H1 (cell line): ENCODE data around the gene TYW5. TPM values are rescaled to one million over a fixed set of nuclear protein-coding genes. Genes with fewer than 3 reads are reported as not detected.

Source experiments
- CTCF ChIA-PET: fragments of 300-600 bp; sonication (Branson Sonifier 250); formaldehyde crosslinking; loops from one replicate; lab custom pipeline; 2021; ENCODE audit not compliant: partially characterized antibody; lab: Charles Lee
- POLR2A ChIA-PET: fragments of 300-600 bp; sonication (Branson Sonifier 250); formaldehyde crosslinking; loops from one replicate; lab custom pipeline; 2021; ENCODE audit warnings: inconsistent platforms; ENCODE audit not compliant: partially characterized antibody; lab: Charles Lee
- DNase-seq, 2 experiments: peaks; one replicate each; pipeline versions ENCODE4 v3.0.0 to v3.0.0-alpha.2; 2010 to 2022; ENCODE audit warnings: low spot score in 2 of 2, low read depth in 1 of 2, mixed read lengths in 1 of 2
- FAIRE-seq: peaks from 2 replicates; lab custom pipeline; 2011; peaks lifted over from hg19 to GRCh38; lab: Jason Lieb, UNC
- H2AFZ ChIP-seq: 2 replicates; pipeline ENCODE4 v1.8.1; 2012; ENCODE audit warnings: low read length, inconsistent platforms
- H2AK5ac ChIP-seq: 2 replicates; pipeline ENCODE4 v1.6.1; 2013; ENCODE audit warnings: low read depth, low read length
- H2BK120ac ChIP-seq: replicated peaks from 2 replicates; pipeline ENCODE3; 2013; ENCODE audit warnings: low read depth, low read length, inconsistent platforms
- H2BK12ac ChIP-seq: 2 replicates; pipeline ENCODE4 v1.6.1; 2013; ENCODE audit warnings: low read depth, low read length
- H2BK15ac ChIP-seq: 2 replicates; pipeline ENCODE4 v1.6.1; 2013; ENCODE audit warnings: low read length
- H2BK20ac ChIP-seq: 2 replicates; pipeline ENCODE4 v1.6.1; 2013; ENCODE audit warnings: low read length
- H2BK5ac ChIP-seq: 2 replicates; pipeline ENCODE4 v1.6.1; 2013; ENCODE audit warnings: low read depth, low read length
- H3K14ac ChIP-seq: 2 replicates; pipeline ENCODE4 v1.6.1; 2013; ENCODE audit warnings: inconsistent platforms; ENCODE audit not compliant: insufficient read length
- H3K18ac ChIP-seq: 2 replicates; pipeline ENCODE4 v1.6.1; 2013; ENCODE audit warnings: low read length; ENCODE audit errors: extremely low read depth
- H3K23ac ChIP-seq: 2 replicates; pipeline ENCODE4 v1.6.1; 2013; ENCODE audit warnings: inconsistent platforms; ENCODE audit not compliant: insufficient read length
- H3K23me2 ChIP-seq: 2 replicates; pipeline ENCODE4 v1.6.1; 2013; ENCODE audit warnings: low read depth, low read length
- H3K27ac ChIP-seq: 2 replicates; pipeline ENCODE4 v1.6.1; 2011; ENCODE audit warnings: low read depth, low read length, inconsistent platforms
- H3K27me3 ChIP-seq, 4 experiments: replicated peaks in 1 of 4; 1 replicate in 1 of 4; 2 replicates in 3 of 4; pipeline versions ENCODE4 v1.6.1 to v1.8.1; 2011 to 2013; ENCODE audit warnings: low read length in 3 of 4, mild to moderate bottlenecking in 3 of 4, inconsistent platforms in 2 of 4, mixed read lengths in 2 of 4, moderate library complexity in 1 of 4; ENCODE audit not compliant: control insufficient read depth in 3 of 4, insufficient read depth in 3 of 4; ENCODE audit errors: extremely low read depth in 1 of 4
- H3K36me3 ChIP-seq, 4 experiments: 2 replicates each; pipeline versions ENCODE4 v1.6.1 to v1.8.1; 2011 to 2013; ENCODE audit warnings: mild to moderate bottlenecking in 4 of 4, low read length in 3 of 4, moderate library complexity in 2 of 4, control low read depth in 1 of 4, inconsistent platforms in 1 of 4; ENCODE audit not compliant: insufficient read depth in 4 of 4, control insufficient read depth in 2 of 4
- H3K4ac ChIP-seq: replicated peaks from 2 replicates; pipeline ENCODE3; 2013; ENCODE audit warnings: low read length, low read depth, mixed read lengths, inconsistent platforms; ENCODE audit not compliant: insufficient read length
- H3K4me1 ChIP-seq, 4 experiments: replicated peaks in 1 of 4; 1 replicate in 1 of 4; 2 replicates in 3 of 4; pipeline versions ENCODE4 v1.6.1 to v1.8.1; 2011 to 2013; ENCODE audit warnings: low read length in 3 of 4, inconsistent platforms in 2 of 4, mixed read lengths in 1 of 4; ENCODE audit not compliant: insufficient read depth in 4 of 4, control insufficient read depth in 3 of 4
- H3K4me2 ChIP-seq, 2 experiments: 2 replicates each; pipeline versions ENCODE4 v1.6.1 to v1.8.1; 2011 to 2013; ENCODE audit warnings: low read depth in 2 of 2, low read length in 2 of 2, control low read depth in 1 of 2, inconsistent platforms in 1 of 2, mild to moderate bottlenecking in 1 of 2; ENCODE audit not compliant: insufficient read depth in 1 of 2
- H3K4me3 ChIP-seq, 4 experiments: fragments of 200-600, 300-600 bp in 1 of 4; sonication (generic), shearing (Covaris generic), sonication (Bioruptor Twin) in 1 of 4; 2 replicates each; pipeline versions ENCODE4 v1.5.1 to v1.8.1; 2011 to 2016; ENCODE audit warnings: low read length in 4 of 4, low read depth in 3 of 4, control low read depth in 2 of 4, inconsistent platforms in 2 of 4, mild to moderate bottlenecking in 2 of 4, mixed read lengths in 1 of 4, moderate library complexity in 1 of 4; ENCODE audit not compliant: insufficient read depth in 2 of 4; ENCODE audit errors: extremely low read depth in 1 of 4
- H3K56ac ChIP-seq: replicated peaks from 2 replicates; pipeline ENCODE3; 2013; ENCODE audit warnings: low read depth, mild to moderate bottlenecking, mixed read lengths, low read length, inconsistent platforms; ENCODE audit not compliant: insufficient read length
- H3K79me1 ChIP-seq: 2 replicates; pipeline ENCODE4 v1.6.1; 2013; ENCODE audit warnings: low read depth, low read length, control low read depth
- H3K79me2 ChIP-seq, 2 experiments: 2 replicates each; pipeline versions ENCODE4 v1.6.1 to v1.8.1; 2012 to 2013; ENCODE audit warnings: low read length in 2 of 2, mild to moderate bottlenecking in 2 of 2, inconsistent platforms in 1 of 2; ENCODE audit not compliant: insufficient read depth in 2 of 2, control insufficient read depth in 1 of 2
- H3K9ac ChIP-seq, 4 experiments: replicated peaks in 1 of 4; 1 replicate in 1 of 4; 2 replicates in 3 of 4; pipeline versions ENCODE4 v1.6.1 to v1.8.1; 2011 to 2013; ENCODE audit warnings: low read depth in 3 of 4, low read length in 3 of 4, control low read depth in 2 of 4, mild to moderate bottlenecking in 2 of 4, moderate library complexity in 2 of 4, inconsistent platforms in 1 of 4; ENCODE audit errors: extremely low read depth in 1 of 4
- H3K9me3 ChIP-seq, 2 experiments: 2 replicates each; pipeline versions ENCODE4 v1.6.1 to v1.8.1; 2012 to 2013; ENCODE audit warnings: mild to moderate bottlenecking in 2 of 2, moderate library complexity in 2 of 2, control low read depth in 1 of 2, inconsistent platforms in 1 of 2, low read depth in 1 of 2, low read length in 1 of 2, mixed read lengths in 1 of 2; ENCODE audit not compliant: insufficient read depth in 2 of 2
- H4K20me1 ChIP-seq, 2 experiments: replicated peaks in 1 of 2; 2 replicates each; pipeline versions ENCODE3 to v1.8.1; 2011 to 2013; ENCODE audit warnings: inconsistent platforms in 2 of 2, low read length in 2 of 2, mild to moderate bottlenecking in 1 of 2; ENCODE audit not compliant: insufficient read depth in 2 of 2, control insufficient read depth in 1 of 2
- H4K5ac ChIP-seq: 2 replicates; pipeline ENCODE4 v1.6.1; 2013; ENCODE audit warnings: low read length, low read depth, mixed read lengths, inconsistent platforms; ENCODE audit not compliant: insufficient read length
- H4K8ac ChIP-seq: 2 replicates; pipeline ENCODE4 v1.8.0; 2013; ENCODE audit warnings: mild to moderate bottlenecking, moderate library complexity, low read length, inconsistent platforms; ENCODE audit not compliant: insufficient read depth; ENCODE audit errors: extremely low read depth
- H4K91ac ChIP-seq: replicated peaks from 2 replicates; pipeline ENCODE3; 2013; ENCODE audit warnings: low read length, mixed read lengths, inconsistent platforms; ENCODE audit not compliant: insufficient read length
- ATF3 ChIP-seq: IDR thresholded peaks from 2 replicates; pipeline ENCODE4 v1.6.1; 2011; ENCODE audit warnings: low read depth, mild to moderate bottlenecking, low read length; ENCODE audit not compliant: insufficient read depth
- BCL11A ChIP-seq, 2 experiments: IDR thresholded peaks; one replicate each; pipeline ENCODE4 v1.6.1; 2011; ENCODE audit warnings: low read depth in 2 of 2, low read length in 2 of 2, mild to moderate bottlenecking in 2 of 2
- EP300 ChIP-seq, 2 experiments: IDR thresholded peaks; 1 replicate in 1 of 2; 2 replicates in 1 of 2; pipeline ENCODE4 v1.6.1; 2011 to 2012; ENCODE audit warnings: low read depth in 2 of 2, low read length in 2 of 2, mild to moderate bottlenecking in 2 of 2, borderline replicate concordance in 1 of 2, inconsistent platforms in 1 of 2, moderate library complexity in 1 of 2
- EZH2 ChIP-seq: fragments of 200-600 bp; sonication (generic); IDR thresholded peaks from 2 replicates; pipeline ENCODE4 v1.7.1; 2012; ENCODE audit warnings: low read depth, mild to moderate bottlenecking, moderate library complexity, low read length, inconsistent platforms; ENCODE audit not compliant: severe bottlenecking
- JUND ChIP-seq: IDR thresholded peaks from 2 replicates; pipeline ENCODE4 v1.6.1; 2011; ENCODE audit warnings: mild to moderate bottlenecking, improper control_type of control experiment, low read length
- MAFK ChIP-seq: IDR thresholded peaks from 2 replicates; pipeline ENCODE4 v1.6.1; 2012; ENCODE audit warnings: low read depth, mild to moderate bottlenecking, improper control_type of control experiment, low read length
- RFX5 ChIP-seq: IDR thresholded peaks from 2 replicates; pipeline ENCODE4 v1.6.1; 2011; ENCODE audit warnings: low read depth, low read length, improper control_type of control experiment, borderline replicate concordance
- RNF2 ChIP-seq: fragments of 200-900, 300-1000 bp; sonication (generic); IDR thresholded peaks from 2 replicates; pipeline ENCODE4 v1.7.1; 2016; ENCODE audit warnings: borderline replicate concordance, low read depth, mild to moderate bottlenecking, antibody characterized with exemption, low read length; ENCODE audit not compliant: poor library complexity, severe bottlenecking; ENCODE audit errors: missing control alignments
- SP1 ChIP-seq: IDR thresholded peaks from 2 replicates; pipeline ENCODE4 v1.6.1; 2011; ENCODE audit warnings: low read depth, low read length
- TEAD4 ChIP-seq: IDR thresholded peaks from 2 replicates; pipeline ENCODE4 v1.6.1; 2012; ENCODE audit warnings: low read depth, low read length, inconsistent platforms, mixed read lengths
- YY1 ChIP-seq: IDR thresholded peaks from 2 replicates; pipeline ENCODE4 v1.6.1; 2011; ENCODE audit warnings: low read depth, mild to moderate bottlenecking, low read length
- ZNF274 ChIP-seq: IDR thresholded peaks from 2 replicates; pipeline ENCODE4 v1.7.0; 2012; ENCODE audit warnings: low read length, borderline replicate concordance; ENCODE audit errors: extremely low read depth
- WGBS, 2 experiments: shearing (Covaris generic) in 1 of 2; methylation state at CpG; one replicate each; pipeline versions ENCODE4 v1.1.6 to v1.1.7; 2013 to 2015; ENCODE audit warnings: low lambda C conversion rate in 2 of 2, mixed read lengths in 2 of 2, inconsistent platforms in 1 of 2, low coverage in 1 of 2, missing lambda C conversion rate in 1 of 2; ENCODE audit not compliant: insufficient replicate concordance in 2 of 2, insufficient coverage in 1 of 2, insufficient read length in 1 of 2; ENCODE audit errors: extremely low coverage in 1 of 2, missing lambda C conversion rate in 1 of 2; 5-methylcytosine and 5-hydroxymethylcytosine counted together
- polyA plus RNA-seq, 7 experiments: library from polyadenylated mRNA; depleted of rRNA in 3 of 7; stranded (reverse) in 5 of 7; unstranded in 2 of 7; fragments of >200 nt in 5 of 7; fragments of 200-250 nt in 2 of 7; gene quantifications; 1 replicate in 5 of 7; 2 replicates in 1 of 7; 4 replicates in 1 of 7; pipeline versions ENCODE4 v1.2.1 to v1.2.3, GENCODE V29; 2011 to 2013; ENCODE audit warnings: missing spikeins in 2 of 7, mixed read lengths in 2 of 7
- total RNA-seq: library from RNA; stranded (reverse); fragmentation: NEBNext Ultra II Directional; extraction: Animal tissue kit (Norgen Biotek cat#: 25700); gene quantifications from 2 replicates; pipeline ENCODE4 v1.2.1, GENCODE V29; 2021

The TYW5 gene
- total and polyA plus RNA-seq, 2 of the 8 experiments (the other 6 are each of a cell fraction or from before 2014, with no cell fraction given), result 5.4 to 11.3 TPM

DNA sequence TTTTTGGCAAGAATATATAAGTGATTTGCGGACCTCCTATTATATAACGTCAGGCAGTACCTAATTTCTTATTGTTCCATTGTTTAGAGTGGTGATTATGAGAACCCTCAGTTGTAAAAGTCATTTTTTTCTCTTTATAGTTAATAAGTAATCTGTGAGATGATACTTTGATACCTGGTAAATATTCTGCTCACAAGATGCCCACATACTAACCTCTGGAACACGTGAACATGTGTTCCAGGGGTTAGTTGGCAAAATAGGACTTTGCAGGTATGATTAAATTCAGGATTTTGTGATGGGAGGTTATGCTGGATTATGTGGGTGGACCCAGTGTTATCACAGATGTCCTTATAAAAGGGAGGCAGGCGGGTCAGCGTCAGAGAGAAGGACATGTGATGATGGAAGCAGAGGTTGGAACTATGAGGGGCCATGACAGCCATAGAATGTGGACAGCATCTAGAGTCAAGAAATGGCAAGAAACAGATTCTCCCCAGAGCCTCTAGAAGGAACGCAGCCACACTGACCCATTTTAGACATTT, 16.9 kb upstream of the TYW5 start:
- Histone ChIP-seq H4K8ac (no peak overlapping the region), H2BK5ac (no peak overlapping the region), H2BK20ac (no peak overlapping the region), H3K36me3 (no peaks in the 10 kb centered on the region; a peak in 2 of 8 replicates), H3K18ac (no peak overlapping the region), H3K9ac (no peak overlapping the region), H2BK12ac (no peak overlapping the region), H3K23me2 (no peaks in the 10 kb centered on the region), H3K9me3 (no peaks in the 10 kb centered on the region), H3K14ac (no peak overlapping the region), H3K4me2 (no peak overlapping the region), H3K79me2 (no peaks in the 10 kb centered on the region), H3K27me3 (no peaks in the 10 kb centered on the region), H4K91ac (no peak overlapping the region), H2BK120ac (no peak overlapping the region), H2AFZ (no peak overlapping the region), H3K56ac (no peak overlapping the region), H3K4me3 (no peak overlapping the region), H2BK15ac (no peak overlapping the region), H3K4ac (no peak overlapping the region), H4K5ac (no peak overlapping the region), H3K79me1 (no peaks in the 10 kb centered on the region), H3K23ac (no peak overlapping the region), H4K20me1 (no peaks in the 10 kb centered on the region), H2AK5ac (no peak overlapping the region), H3K4me1 (no peaks in the 10 kb centered on the region), H3K27ac (no peak overlapping the region)
- DNase-seq, result no peak
- WGBS, 2 experiments, result 93% methylated on average over 6 of the region's 6 CpGs; no CpG with 5 or more reads in 1 of the 2 experiments
- FAIRE-seq, result no peak
- POLR2A ChIA-PET, result interaction anchor here (1.1 kb wide), 1 partner anchor 16 kb away, joined by 3 read pairs; no protein-coding TSS in a partner anchor
- CTCF ChIA-PET, result interaction anchor here (1.2 to 1.5 kb wide), 3 partner anchors 25 to 604 kb away, joined by 3 to 7 read pairs (median 3); no protein-coding TSS in a partner anchor
- TF ChIP-seq EZH2, result no peak
- TF ChIP-seq MAFK, result no peak
- TF ChIP-seq SP1, result no peak
- no peak for TF ChIP-seq EP300 (IDR thresholded peaks at IDR 0.05; ENCODE audit: borderline replicate concordance in 1 of 2, low read depth in 2 of 2, low read length in 2 of 2)
- no peak for TF ChIP-seq TEAD4
- no peak for TF ChIP-seq ATF3
- no peak for TF ChIP-seq RFX5
- no peak for TF ChIP-seq YY1
- no peak for TF ChIP-seq RNF2
- TF ChIP-seq JUND, result no peak
- no peak for TF ChIP-seq BCL11A (IDR thresholded peaks at IDR 0.05; ENCODE audit: low read depth in 2 of 2, low read length in 2 of 2)
- no peak for TF ChIP-seq ZNF274
